GM12872 (cell line): ENCODE measurements around the gene MRPL49.
A peak's percentile ranks its signal among the peaks of the same experiment; 100 is the strongest.

Source experiments
- CTCF ChIP-seq: IDR thresholded peaks from 3 replicates; pipeline ENCODE4 v1.5.1; 2011; ENCODE audit warnings: low read depth, mild to moderate bottlenecking, low read length, moderate library complexity; ENCODE audit not compliant: insufficient read depth

The MRPL49 gene

GRCh38 chr11:65121865-65122696, at the start of gene MRPL49, which contains the start of gene FAU:
TSS of gene MRPL49 (plus strand) at chr11:65122321. CDS start at chr11:65122347, 26 bp downstream.
TSS of gene FAU (minus strand) at chr11:65122134. CDS start at chr11:65121813, 321 bp downstream.
- no peak for TF ChIP-seq CTCF

GRCh38 chr11:65072631-65072966, 49.5 kb upstream of the MRPL49 start:
- TF ChIP-seq CTCF = no peak

GRCh38 chr11:65077451-65077850, 44.7 kb upstream of the MRPL49 start:
- no peak for TF ChIP-seq CTCF

- peak; percentile 89 for TF ChIP-seq CTCF
Measured at GRCh38 chr11:65078151-65078550, 44.0 kb upstream of the MRPL49 start.

GRCh38 chr11:65078786-65079342, 43.3 kb upstream of the MRPL49 start:
- TF ChIP-seq CTCF = no peak

GRCh38 chr11:65083134-65083833, 38.8 kb upstream of the MRPL49 start:
- no peak for TF ChIP-seq CTCF

- no peak for TF ChIP-seq CTCF
Measured at GRCh38 chr11:65083834-65084597, 38.1 kb upstream of the MRPL49 start, which contains the start of the genes CDCA5 and ZFPL1. TSS of gene CDCA5 (minus strand) at chr11:65084040. CDS start at chr11:65083978, 62 bp downstream. TSS of gene ZFPL1 (plus strand) at chr11:65084222. CDS start at chr11:65084699, 477 bp downstream.
